ENCODE measurements around the gene ADRA2A.

DNA sequence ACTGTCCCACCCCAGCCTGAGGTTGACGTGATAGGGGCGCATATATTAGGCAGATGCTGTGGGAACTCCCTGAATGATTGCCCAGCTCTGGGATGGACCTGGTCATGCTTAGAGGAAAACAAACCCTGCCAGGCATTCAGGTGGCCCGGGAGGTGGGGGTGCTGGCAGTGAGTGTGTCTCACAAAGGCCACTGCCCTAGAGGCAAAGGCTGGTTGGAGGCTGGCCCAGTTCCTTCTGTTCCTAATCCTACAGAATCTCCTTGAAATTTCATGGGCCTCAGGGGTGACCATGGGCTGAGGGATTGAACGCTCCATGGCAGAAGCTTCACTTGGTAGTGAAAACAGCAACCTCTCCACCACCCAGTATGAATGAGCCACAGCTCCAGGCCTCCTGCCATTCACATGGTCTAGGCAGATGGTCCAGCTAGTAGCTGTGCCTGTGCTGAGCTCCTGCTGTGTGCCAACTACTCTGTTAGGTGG lies 25.6 kb downstream of the ADRA2A start:
- TF ChIP-seq, protein P1, sequence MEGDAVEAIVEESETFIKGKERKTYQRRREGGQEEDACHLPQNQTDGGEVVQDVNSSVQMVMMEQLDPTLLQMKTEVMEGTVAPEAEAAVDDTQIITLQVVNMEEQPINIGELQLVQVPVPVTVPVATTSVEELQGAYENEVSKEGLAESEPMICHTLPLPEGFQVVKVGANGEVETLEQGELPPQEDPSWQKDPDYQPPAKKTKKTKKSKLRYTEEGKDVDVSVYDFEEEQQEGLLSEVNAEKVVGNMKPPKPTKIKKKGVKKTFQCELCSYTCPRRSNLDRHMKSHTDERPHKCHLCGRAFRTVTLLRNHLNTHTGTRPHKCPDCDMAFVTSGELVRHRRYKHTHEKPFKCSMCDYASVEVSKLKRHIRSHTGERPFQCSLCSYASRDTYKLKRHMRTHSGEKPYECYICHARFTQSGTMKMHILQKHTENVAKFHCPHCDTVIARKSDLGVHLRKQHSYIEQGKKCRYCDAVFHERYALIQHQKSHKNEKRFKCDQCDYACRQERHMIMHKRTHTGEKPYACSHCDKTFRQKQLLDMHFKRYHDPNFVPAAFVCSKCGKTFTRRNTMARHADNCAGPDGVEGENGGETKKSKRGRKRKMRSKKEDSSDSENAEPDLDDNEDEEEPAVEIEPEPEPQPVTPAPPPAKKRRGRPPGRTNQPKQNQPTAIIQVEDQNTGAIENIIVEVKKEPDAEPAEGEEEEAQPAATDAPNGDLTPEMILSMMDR (conservative IDR thresholded peaks at IDR 0.05): no peak
- TF ChIP-seq EZH2 (IDR thresholded peaks at IDR 0.05; ENCODE audit: low read depth): no peak

Data from PC-9 (cell line).